HTR-8/SVneo (cell line): Measurements from ENCODE around the gene GLUD1.
"Not testable (repeated sequence)": the region's sequence is repeated elsewhere in the genome, so short reads cannot be mapped to it uniquely, and the experiment has no call there.

Experiments
- DNase-seq: peaks from one replicate; pipeline ENCODE4 v3.0.0; 2011; ENCODE audit warnings: low spot score, mixed read lengths; ENCODE audit not compliant: insufficient read length
- FAIRE-seq: peaks from 2 replicates; lab custom pipeline; 2011; peaks lifted over from hg19 to GRCh38; lab: Jason Lieb, UNC

The GLUD1 gene

GRCh38 chr10:87009134-87009696, 85.4 kb downstream of the GLUD1 start:
- FAIRE-seq, DNase-seq: not testable (repeated sequence)

DNA sequence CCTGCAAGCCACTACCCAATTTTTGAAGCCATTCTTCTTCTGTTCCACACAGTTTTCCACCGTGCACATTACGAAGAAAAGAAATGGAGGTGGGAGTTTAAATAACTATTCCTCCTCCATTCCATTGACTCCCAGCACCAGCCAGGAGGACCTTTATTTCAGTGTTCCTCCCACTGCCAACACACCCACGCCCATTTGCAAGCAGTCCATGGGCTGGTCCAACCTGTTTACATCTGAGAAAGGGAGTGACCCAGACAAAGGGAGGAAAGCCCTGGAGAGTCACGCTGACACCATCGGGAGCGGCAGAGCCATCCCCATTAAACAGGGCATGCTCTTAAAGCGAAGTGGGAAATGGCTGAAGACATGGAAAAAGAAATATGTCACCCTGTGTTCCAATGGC, 86.3 kb downstream of the GLUD1 start:
- FAIRE-seq, DNase-seq: not testable (repeated sequence)

- not testable (repeated sequence) for FAIRE-seq, DNase-seq
Observed at GRCh38 chr10:87007674-87008073, 87.0 kb downstream of the GLUD1 start.

DNA sequence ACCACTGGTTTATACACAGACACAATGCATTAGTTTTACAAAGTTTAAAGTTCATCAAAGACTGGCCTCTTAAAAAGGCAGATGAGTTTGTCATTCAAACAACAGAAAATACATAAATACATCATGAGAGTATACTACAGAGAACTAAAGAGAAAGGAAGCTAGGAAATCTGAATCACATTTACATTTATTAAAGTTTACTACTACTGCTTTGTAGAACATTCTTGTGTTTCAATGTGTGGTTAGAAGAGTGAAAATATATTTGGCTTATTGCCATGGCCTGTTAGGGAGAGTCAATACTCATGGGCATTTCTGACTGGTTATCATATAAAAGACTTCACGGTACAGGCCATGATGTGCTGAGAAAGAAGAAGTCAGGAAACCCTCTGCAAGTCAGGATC, 87.5 kb downstream of the GLUD1 start:
- DNase-seq, FAIRE-seq: not testable (repeated sequence)

- FAIRE-seq (no peak), DNase-seq (no peak)
Observed at GRCh38 chr10:87000491-87000890, 94.2 kb downstream of the GLUD1 start.
